ENCODE data around the gene RASL11A. TPM values are rescaled to one million over a fixed set of nuclear protein-coding genes. Genes with fewer than 3 reads are reported as not detected.

The RASL11A gene
- total and polyA plus RNA-seq, 10 donors, result 6.7 to 37.9 (median 14.7) TPM

GRCh38 chr13:27263438-27263837, 7.2 kb upstream of the RASL11A start:
- TF ChIP-seq POLR2AphosphoS5 (IDR thresholded peaks at IDR 0.05) (no peak), POLR2A (IDR thresholded peaks at IDR 0.05) (no peak), CTCF (IDR thresholded peaks at IDR 0.05 in 8 of 11, conservative IDR thresholded peaks at IDR 0.05 in 3 of 11) (no peak)
- 72 to 89% (median 76%) methylated on average over 2 of the region's 2 CpGs for WGBS, 5 donors

DNA sequence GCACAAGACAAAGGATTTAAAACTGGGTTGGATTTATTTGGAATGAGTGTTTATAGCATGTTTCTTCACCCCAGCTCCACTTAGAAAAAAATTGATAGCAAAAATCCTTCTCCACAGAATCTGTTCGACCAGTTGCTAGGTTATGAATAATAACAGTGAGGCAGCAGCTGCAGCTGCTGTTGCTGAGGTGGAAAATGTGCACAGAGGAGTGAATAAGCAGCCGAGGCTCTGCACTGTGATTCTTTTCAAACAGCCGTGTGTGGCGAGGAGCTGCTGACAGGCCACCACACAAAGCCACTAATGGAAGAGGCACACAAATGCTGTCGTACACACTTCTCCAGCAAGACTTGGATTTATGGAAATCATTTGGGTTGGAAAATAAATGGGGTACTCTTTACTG, 6.4 kb upstream of the RASL11A start:
- Histone ChIP-seq H3K4me3 (no peak overlapping the region), H3K27me3 (replicated peaks in 1 of 7) (no peaks in the 10 kb centered on the region), H3K9me3 (no peaks in the 10 kb centered on the region), H3K27ac (no peak overlapping the region), H3K4me1 (peaks cover 7 to 85% (median 39%) of the 10 kb centered on the region in 6 donors), H3K36me3 (peaks cover 0 to 22% (median 2%) of the 10 kb centered on the region in 6 donors)
- WGBS, 5 donors, result 69 to 83% (median 78%) methylated on average over 5 of the region's 5 CpGs
- intact Hi-C loops (cut with DNase I; ENCODE audit: low total_unique reads), result no loop called here
- no peak for TF ChIP-seq POLR2A (IDR thresholded peaks at IDR 0.05)
- no peak for TF ChIP-seq CTCF (IDR thresholded peaks at IDR 0.05 in 8 of 11, conservative IDR thresholded peaks at IDR 0.05 in 3 of 11)
- TF ChIP-seq POLR2AphosphoS5 (IDR thresholded peaks at IDR 0.05), result no peak
- DNase-seq, result no peak

More at GRCh38 chr13:27263438-27263837, 7.2 kb upstream of the RASL11A start:
- Histone ChIP-seq H3K9me3 (no peaks in the 10 kb centered on the region), H3K36me3 (peaks cover 0 to 29% (median 7%) of the 10 kb centered on the region in 6 donors), H3K27me3 (replicated peaks in 1 of 7) (no peaks in the 10 kb centered on the region), H3K4me1 (peaks cover 7 to 91% (median 43%) of the 10 kb centered on the region in 6 donors), H3K27ac (no peak overlapping the region), H3K4me3 (no peak overlapping the region)
- intact Hi-C loops (cut with DNase I; ENCODE audit: low total_unique reads), result no loop called here
- DNase-seq, result no peak

DNA sequence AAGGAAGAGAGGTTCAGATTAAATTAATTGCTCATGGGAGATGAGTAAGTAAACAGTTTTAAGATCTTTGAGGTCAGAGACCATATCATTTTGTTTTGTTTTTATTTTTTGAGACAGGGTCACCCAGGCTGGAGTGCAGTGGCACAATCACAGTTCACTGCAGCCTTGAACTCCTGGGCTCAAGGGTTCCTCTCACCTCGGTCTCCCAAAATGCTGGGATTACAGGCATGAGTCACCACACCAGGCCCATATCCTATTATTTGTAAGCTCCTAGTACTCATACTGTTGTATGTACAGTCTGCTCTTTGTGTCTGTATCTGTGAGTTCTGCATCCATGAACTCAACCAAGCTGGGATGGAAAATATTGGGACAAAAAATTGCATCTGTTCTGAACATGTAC, 6.0 kb upstream of the RASL11A start:
- H3K4me1 ChIP-seq, result peaks cover 7 to 85% (median 38%) of the 10 kb centered on the region in 6 donors
- TF ChIP-seq POLR2AphosphoS5 (IDR thresholded peaks at IDR 0.05), result no peak
- no peak for TF ChIP-seq CTCF (IDR thresholded peaks at IDR 0.05 in 8 of 11, conservative IDR thresholded peaks at IDR 0.05 in 3 of 11)
- TF ChIP-seq POLR2A (IDR thresholded peaks at IDR 0.05), result no peak
- H3K27me3 ChIP-seq (replicated peaks in 1 of 7), result no peaks in the 10 kb centered on the region
- DNase-seq, result no peak
- 52 to 76% (median 70%) methylated on average over 1 of the region's 1 CpG for WGBS, 5 donors
- peaks cover 0 to 17% (median 0%) of the 10 kb centered on the region in 6 donors for H3K36me3 ChIP-seq
- intact Hi-C loops (cut with DNase I; ENCODE audit: low total_unique reads), result no loop called here
- no peaks in the 10 kb centered on the region for H3K9me3 ChIP-seq
- peak overlapping the region in 1 of 8 donors; percentile 17 for H3K27ac ChIP-seq
- H3K4me3 ChIP-seq, result no peak overlapping the region

DNA sequence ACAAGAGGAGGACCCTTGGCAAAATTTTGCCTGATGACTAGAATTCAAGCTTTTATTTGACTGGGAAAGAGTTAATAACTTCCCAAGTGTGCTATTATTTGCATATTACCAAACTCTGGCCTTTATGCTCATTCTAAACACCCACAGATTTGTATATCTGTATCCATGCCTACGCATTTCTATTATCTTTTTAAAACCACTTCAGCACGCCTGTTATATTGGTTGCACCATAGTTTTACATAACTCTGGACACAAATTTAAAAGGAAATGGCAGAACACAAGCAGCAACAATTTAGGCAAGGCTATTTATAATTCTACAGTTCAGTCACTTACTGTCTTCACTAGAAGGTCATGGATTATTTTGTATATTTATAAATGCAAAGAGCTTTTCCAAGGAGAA, 3.7 kb upstream of the RASL11A start:
- 20 to 67% (median 53%) methylated on average over 2 of the region's 2 CpGs for WGBS, 5 donors
- intact Hi-C loops (cut with DNase I; ENCODE audit: low total_unique reads), result no loop called here
- H3K9me3 ChIP-seq, result no peaks in the 10 kb centered on the region
- peaks cover 7 to 81% (median 35%) of the 10 kb centered on the region in 6 donors for H3K4me1 ChIP-seq
- TF ChIP-seq POLR2A (IDR thresholded peaks at IDR 0.05), result no peak
- TF ChIP-seq POLR2AphosphoS5 (IDR thresholded peaks at IDR 0.05), result no peak
- TF ChIP-seq CTCF (IDR thresholded peaks at IDR 0.05 in 8 of 11, conservative IDR thresholded peaks at IDR 0.05 in 3 of 11), result no peak
- H3K4me3 ChIP-seq, result no peak overlapping the region
- peaks cover 0 to 6% (median 0%) of the 10 kb centered on the region in 7 donors for H3K27me3 ChIP-seq (replicated peaks in 1 of 7)
- H3K36me3 ChIP-seq, result peaks cover 0 to 6% (median 0%) of the 10 kb centered on the region in 6 donors
- DNase-seq, result no peak
- peak overlapping the region in 4 of 8 donors; percentile 16 to 64 (median 46) for H3K27ac ChIP-seq

Data from spleen (tissue), 11 donors.